NCI-H2196 (cell line): Measurements from ENCODE around the gene LRIF1.
"Not testable (repeated sequence)": the region's sequence is repeated elsewhere in the genome, so short reads cannot be mapped to it uniquely, and the experiment has no call there.

ENCODE experiments used
- DNase-seq: peaks from one replicate; lab custom pipeline; 2025; ENCODE audit not compliant: unreplicated experiment; lab: John Stamatoyannopoulos, UW

Gene LRIF1, protein sequence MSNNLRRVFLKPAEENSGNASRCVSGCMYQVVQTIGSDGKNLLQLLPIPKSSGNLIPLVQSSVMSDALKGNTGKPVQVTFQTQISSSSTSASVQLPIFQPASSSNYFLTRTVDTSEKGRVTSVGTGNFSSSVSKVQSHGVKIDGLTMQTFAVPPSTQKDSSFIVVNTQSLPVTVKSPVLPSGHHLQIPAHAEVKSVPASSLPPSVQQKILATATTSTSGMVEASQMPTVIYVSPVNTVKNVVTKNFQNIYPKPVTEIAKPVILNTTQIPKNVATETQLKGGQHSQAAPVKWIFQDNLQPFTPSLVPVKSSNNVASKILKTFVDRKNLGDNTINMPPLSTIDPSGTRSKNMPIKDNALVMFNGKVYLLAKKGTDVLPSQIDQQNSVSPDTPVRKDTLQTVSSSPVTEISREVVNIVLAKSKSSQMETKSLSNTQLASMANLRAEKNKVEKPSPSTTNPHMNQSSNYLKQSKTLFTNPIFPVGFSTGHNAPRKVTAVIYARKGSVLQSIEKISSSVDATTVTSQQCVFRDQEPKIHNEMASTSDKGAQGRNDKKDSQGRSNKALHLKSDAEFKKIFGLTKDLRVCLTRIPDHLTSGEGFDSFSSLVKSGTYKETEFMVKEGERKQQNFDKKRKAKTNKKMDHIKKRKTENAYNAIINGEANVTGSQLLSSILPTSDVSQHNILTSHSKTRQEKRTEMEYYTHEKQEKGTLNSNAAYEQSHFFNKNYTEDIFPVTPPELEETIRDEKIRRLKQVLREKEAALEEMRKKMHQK

DNA sequence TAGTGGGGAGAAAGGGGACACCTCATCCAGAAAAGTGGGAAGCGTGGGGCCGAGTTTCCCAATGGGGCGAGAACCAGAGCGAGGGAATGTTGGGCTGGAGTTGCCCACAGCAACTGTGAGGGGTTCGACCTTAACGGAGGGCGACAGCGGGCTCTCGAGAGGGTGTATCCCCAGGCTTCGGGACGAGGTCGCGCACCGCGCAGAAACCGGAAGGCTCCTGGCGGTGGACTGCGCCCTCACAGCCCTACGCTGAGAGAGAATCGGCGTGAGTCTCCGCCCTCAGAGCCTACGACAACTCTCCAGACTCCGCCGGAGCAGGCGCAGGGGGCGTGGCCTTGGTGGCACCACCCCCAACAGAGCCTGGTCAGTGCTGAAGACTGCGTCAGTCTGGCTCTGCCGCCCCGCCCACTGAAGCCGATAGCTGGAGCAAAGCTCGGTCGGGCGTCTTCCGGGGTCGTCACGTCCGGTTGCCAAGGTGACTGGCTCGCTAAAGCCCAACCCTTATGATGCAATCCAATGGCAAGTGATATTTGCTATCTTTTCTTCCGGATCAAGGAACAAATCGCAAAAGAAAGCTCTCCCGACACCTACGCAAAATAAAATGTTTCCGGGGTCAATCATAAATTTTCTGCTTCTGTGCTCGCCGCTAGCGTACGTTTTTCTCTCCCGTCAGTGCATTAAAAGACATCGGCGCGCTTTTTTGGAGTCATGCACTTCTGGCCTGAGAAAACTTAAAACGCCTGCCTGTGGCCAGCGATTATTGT is at the start of gene LRIF1:
Gene LRIF1, minus strand, starts transcription at position 232 of the 764 bp plus-strand sequence. CDS start 234 bp downstream, outside the sequence.
- peak; percentile 99 for DNase-seq

- DNase-seq = no peak
Measured at GRCh38 chr1:111008031-111008430, 44.3 kb upstream of the LRIF1 start.

- DNase-seq = no peak
Measured at GRCh38 chr1:111006556-111006955, 42.8 kb upstream of the LRIF1 start.

- not testable (repeated sequence) for DNase-seq
Measured at GRCh38 chr1:110999607-111000006, 35.9 kb upstream of the LRIF1 start.

GRCh38 chr1:110992329-110992728 is 28.6 kb upstream of the LRIF1 start:
- not testable (repeated sequence) for DNase-seq

- not testable (repeated sequence) for DNase-seq
Measured at GRCh38 chr1:110991295-110991694, 27.6 kb upstream of the LRIF1 start.

GRCh38 chr1:110990541-110990940 is 26.8 kb upstream of the LRIF1 start:
- no peak for DNase-seq

DNA sequence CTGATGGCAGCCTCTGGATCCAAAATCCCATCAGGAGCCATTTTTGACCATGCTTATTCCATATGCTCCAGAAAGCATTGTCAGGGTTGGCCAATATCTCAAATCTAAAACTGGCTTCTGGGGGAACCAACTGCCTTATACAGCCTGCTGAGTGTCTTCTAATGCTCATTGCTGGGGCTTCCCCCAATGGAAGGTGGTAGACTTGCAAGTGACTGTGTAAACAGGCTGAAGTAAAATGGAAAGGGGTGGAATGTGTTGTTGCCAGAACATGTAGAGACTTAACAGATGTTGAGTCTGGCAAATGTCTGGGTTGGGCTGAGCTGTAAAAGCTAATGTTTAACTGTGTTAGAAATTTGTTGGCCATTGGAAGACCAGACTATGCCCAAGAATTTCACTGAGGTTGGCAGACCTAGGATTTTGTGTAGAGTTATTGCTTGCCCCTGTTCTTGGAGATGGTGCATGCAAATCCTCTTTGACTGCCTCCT is 22.7 kb upstream of the LRIF1 start:
- no peak for DNase-seq

DNA sequence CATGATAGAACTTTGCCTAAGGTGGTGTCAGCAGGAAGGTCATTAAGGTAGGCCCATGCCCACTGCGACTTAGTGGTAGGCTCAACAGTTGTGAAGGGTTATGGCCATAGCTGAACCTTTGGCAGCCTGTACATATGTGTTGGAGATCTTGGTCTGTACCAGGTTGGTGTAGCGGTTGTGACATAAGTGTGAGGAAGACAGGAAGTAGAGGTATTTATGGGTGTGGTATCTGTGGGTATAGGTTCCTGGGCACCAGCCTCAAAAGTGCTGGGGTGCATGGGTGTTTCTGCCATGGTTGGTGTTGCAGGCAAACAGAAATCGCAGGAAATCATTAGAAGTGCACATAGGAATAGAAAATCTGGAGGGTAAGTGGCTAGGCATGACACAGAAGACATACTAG is 18.6 kb upstream of the LRIF1 start:
- no peak for DNase-seq

DNA sequence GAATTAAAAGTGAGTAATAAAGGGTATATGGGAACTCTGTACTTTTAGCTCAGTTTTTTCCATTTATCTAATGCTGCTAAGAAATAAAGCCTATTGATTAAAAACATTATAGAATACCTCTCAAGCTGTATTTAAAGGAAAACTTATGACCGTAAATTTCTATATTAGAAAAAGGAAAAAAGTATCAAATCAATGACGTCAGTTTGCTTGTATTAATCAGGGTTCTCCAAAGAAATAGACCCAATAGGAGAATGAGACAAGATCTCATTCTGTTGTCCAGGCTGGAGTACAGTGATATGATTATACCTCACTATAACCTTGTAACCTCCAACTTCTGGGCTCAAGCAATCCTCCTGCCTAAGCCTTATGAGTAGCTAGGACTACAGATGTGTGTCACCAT is 15.4 kb upstream of the LRIF1 start:
- no peak for DNase-seq

DNA sequence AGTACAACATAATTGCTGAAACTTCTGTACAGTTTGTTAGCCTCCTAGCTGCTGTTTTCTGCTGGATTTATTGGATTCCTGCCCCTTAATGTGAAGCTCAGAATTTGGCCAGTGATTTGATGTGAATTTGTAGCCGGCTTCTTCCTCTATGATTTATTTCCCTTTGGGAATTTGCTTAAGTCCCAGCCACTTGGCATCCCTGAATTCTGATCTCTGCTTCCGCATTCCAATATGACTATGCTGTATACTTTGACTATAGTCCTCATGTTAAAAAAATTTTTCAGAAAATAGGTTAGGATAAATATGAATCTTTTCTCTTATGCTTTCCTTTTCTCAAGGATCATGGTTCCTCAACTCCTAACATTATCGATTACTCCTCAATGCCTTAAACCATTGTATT is 12.4 kb upstream of the LRIF1 start:
- DNase-seq = no peak

- no peak for DNase-seq
Measured at GRCh38 chr1:110975265-110975664, 11.5 kb upstream of the LRIF1 start.

DNA sequence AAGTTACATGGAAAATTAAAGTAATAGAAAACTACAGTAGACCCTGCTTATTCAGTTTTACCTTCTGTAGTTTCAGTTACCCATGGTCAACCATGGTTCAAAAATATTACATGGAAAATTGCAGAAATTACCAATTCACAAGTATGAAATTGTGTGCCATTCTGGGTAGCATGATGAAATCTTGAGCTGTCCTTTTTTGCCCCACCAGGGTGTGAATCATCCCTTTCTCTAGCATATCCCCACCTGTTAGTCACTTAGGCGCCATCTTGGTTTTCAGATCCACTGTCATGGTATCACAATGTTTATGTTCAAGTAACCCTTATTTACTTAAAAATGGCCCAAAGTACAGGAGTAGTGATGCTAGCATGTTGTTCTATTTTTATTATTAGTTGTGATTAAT is 3.5 kb upstream of the LRIF1 start:
- no peak for DNase-seq

GRCh38 chr1:110964455-110964903 is 757 bp upstream of the LRIF1 start:
- DNase-seq = no peak

DNA sequence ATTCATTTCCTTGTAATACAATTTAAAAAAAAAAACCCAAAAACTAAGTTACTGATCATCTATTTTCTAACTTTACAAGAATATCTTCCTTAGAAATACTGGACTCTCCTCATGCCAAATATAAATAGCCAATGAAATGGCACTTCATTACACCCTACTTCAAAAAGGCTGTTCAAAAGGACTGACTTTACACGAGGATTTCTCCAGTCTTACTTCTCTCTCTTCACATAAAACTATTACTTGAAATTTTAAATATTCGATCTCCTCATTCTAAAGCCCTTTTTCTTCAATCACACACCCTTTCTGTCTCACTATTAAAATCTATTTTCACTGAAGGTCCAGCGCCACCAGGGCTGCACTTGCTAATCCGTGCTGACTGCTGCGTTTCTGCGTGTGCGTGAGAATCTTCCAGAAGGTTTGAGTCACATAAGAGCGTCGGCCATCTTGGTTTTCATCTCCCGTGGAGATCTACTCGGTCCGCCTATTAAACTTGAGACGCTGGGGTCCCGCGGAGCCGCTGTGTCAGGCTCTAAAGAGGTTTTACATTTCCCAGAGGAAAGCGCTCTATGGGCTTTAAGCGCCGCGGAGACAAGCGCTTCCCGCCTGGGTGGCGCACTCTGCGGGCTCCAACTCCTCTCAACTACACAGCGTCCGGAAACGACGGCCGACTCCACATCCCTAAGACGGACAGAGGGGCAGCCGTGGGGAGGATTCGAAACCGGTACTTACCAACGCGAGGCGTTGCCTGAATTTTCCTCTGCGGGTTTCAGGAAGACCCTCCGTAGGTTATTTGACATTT is 631 bp downstream of the LRIF1 start:
- DNase-seq = peak; percentile 74

- DNase-seq = no peak
Measured at GRCh38 chr1:110961902-110962301, 1.8 kb downstream of the LRIF1 start.

DNA sequence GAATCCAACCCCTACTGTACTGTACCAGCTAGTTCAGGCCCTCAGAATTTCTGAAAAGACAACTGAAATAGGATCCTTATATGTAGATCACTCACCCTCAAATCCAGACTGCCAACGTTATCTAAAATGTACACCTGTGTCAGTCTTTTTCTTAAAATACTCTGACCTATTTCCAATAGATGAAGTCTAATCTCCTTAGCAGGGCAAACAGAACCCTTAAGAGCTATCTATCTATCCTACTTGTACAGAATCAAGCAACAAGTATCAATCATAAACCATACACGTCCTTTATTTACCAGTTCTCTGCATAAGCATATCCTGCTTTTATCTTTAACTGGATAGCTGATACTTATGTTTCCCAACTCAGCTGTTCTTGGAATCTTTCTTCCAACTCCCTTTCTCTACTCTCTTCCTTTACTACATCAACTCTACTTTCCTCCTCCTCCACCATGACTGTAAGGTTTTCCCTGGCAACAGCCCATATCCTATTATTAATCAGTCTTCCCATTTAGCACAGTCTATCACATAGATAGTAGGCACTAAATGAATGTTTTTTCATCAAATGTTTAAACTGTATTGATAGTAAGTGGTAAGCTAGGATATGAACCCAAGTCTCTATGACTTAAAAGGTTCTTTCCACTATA is 2.8 kb downstream of the LRIF1 start:
- no peak for DNase-seq

- DNase-seq = no peak
Measured at GRCh38 chr1:110957798-110958197, 5.9 kb downstream of the LRIF1 start.

- no peak for DNase-seq
Measured at GRCh38 chr1:110956586-110956985, 7.1 kb downstream of the LRIF1 start.

DNA sequence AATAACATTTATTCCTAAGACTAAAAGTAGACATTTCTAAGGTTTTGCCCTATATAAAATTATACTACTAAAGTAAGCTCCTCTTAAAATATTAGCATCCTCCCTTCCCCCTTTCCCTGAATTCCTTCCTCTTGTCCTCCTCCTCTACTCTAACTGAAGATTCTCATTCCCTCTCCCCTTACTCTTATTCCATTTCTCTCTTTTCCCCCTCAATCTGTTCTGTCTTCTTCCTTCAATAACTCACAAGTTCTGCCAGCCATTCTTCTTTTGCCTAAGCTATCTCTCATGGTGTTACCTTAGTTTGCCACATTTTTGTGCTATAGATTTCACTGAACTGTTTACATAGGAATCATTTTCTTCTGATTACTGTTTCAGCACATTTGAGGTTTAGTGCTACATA is 10.7 kb downstream of the LRIF1 start:
- no peak for DNase-seq
